MCF 10A (cell line): Measurements from ENCODE around the gene LDAH. TPM values are rescaled to one million over a fixed set of nuclear protein-coding genes. Genes with fewer than 3 reads are reported as not detected.

Experiments
- BruUV-seq: library from RNA; stranded (reverse); fragments of 400-500 nt; replicated peaks from 2 replicates; lab custom pipeline; 2021; lab: Mats Ljungman, UMichigan
- CTCF ChIA-PET: fragments of 300-600 bp; sonication (Branson Sonifier 250); formaldehyde crosslinking; extraction: SDS; loops from one replicate; lab custom pipeline; 2021; ENCODE audit warnings: antibody characterized with exemption, inconsistent platforms; lab: Yijun Ruan, JAX
- POLR2A ChIA-PET: fragments of 300-600, 350-650 bp; sonication (Branson Sonifier 250); formaldehyde crosslinking; extraction: SDS; loops from one replicate; lab custom pipeline; 2020; ENCODE audit warnings: antibody characterized with exemption, inconsistent platforms; lab: Yijun Ruan, JAX
- DNase-seq: peaks from one replicate; pipeline ENCODE4 v3.0.0-alpha.2; 2018; ENCODE audit not compliant: unreplicated experiment
- H3K27ac Mint-ChIP-seq: one replicate; pipeline ENCODE4 v1.8.0; 2022; ENCODE audit warnings: mild to moderate bottlenecking, low read depth, mixed read lengths; ENCODE audit not compliant: unreplicated experiment
- H3K27me3 Mint-ChIP-seq: one replicate; pipeline ENCODE4 v1.8.0; 2022; ENCODE audit warnings: mixed read lengths; ENCODE audit not compliant: insufficient read depth, unreplicated experiment
- H3K36me3 Mint-ChIP-seq: one replicate; pipeline ENCODE4 v1.8.0; 2022; ENCODE audit warnings: mild to moderate bottlenecking, moderate library complexity, mixed read lengths; ENCODE audit not compliant: insufficient read depth, unreplicated experiment
- H3K4me1 Mint-ChIP-seq: one replicate; pipeline ENCODE4 v1.8.0; 2022; ENCODE audit warnings: mixed read lengths; ENCODE audit not compliant: insufficient read depth, unreplicated experiment
- H3K4me3 Mint-ChIP-seq: one replicate; pipeline ENCODE4 v1.8.0; 2022; ENCODE audit warnings: mild to moderate bottlenecking, moderate library complexity, mixed read lengths; ENCODE audit not compliant: unreplicated experiment
- H3K9me3 Mint-ChIP-seq: one replicate; pipeline ENCODE4 v1.8.0; 2022; ENCODE audit warnings: mixed read lengths; ENCODE audit not compliant: unreplicated experiment
- CTCF ChIP-seq: fragments of 200-600 bp; IDR thresholded peaks from one replicate; pipeline ENCODE4 v1.8.0; 2022; ENCODE audit warnings: antibody characterized with exemption, mild to moderate bottlenecking; ENCODE audit not compliant: unreplicated experiment
- intact Hi-C: fragments of 100-400 bp; cut with micrococcal nuclease; formaldehyde crosslinking; loops from 2 replicates; pipeline ENCODE4 v1.14.1; 2022
- total RNA-seq: library from RNA; stranded (reverse); gene quantifications from 2 replicates; pipeline ENCODE4 v1.2.3, GENCODE V29; 2022

LDAH gene
- total RNA-seq, 1 experiment from 2014 or later: 17.0 TPM

DNA sequence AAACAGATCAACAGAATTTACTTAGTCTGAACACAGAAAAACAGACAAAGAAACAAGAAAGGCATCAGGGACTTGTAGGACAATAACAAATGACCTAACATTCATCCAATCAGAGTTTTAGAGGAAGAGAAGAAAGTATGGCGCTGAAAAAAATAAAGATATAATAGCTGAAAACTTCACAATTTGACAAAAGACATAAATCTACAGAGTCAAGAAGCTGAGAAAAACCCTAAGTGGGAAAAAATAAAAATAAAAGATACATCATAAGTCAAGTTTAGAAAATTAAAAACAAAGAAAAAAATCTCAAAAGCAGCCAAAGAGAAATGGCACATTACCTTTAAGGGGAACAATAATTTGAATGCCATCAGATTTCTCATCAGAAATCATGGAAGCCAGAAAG lies 7.7 kb downstream of the LDAH start:
- no peak overlapping the region for H3K4me3 Mint-ChIP-seq
- TF ChIP-seq CTCF: no peak
- no peaks in the 10 kb centered on the region for H3K9me3 Mint-ChIP-seq
- no peak overlapping the region for H3K27ac Mint-ChIP-seq
- BruUV-seq: no TSS peak
- CTCF ChIA-PET: interaction anchor here (1.3 kb wide), 1 partner anchor 33 kb away, joined by 3 read pairs; no protein-coding TSS in a partner anchor
- intact Hi-C loops: no loop called here
- POLR2A ChIA-PET: interaction anchor here (0.7 to 3.8 kb wide), 4 partner anchors 7 to 123 kb away, joined by 3 to 24 read pairs (median 6); partner anchors contain the start of gene LDAH
- H3K36me3 Mint-ChIP-seq: no peaks in the 10 kb centered on the region
- no peak for DNase-seq
- no peaks in the 10 kb centered on the region for H3K27me3 Mint-ChIP-seq
- H3K4me1 Mint-ChIP-seq: peaks cover 6% of the 10 kb centered on the region

DNA sequence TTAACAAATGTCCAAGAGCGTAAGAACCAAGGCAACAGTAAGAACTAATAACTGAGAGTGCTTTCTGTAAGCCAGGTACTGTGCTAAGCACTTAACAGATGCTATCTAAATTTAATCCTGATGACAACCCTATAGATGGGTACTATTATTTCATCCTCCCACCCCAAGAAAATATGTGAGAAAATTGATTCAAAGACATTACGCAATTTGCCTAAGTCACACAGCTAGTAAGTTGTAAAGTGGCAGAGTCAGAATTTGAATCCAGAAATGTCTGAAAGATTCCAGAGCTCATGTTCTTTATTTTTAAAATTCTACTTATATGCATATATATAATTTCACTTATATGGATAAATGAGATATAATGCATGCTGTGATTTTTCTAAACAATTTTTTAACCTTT lies 10.1 kb downstream of the LDAH start:
- CTCF ChIA-PET: interaction anchor here (0.6 to 1.6 kb wide), 2 partner anchors 33 to 151 kb away, joined by 3 read pairs; no protein-coding TSS in a partner anchor
- no peaks in the 10 kb centered on the region for H3K36me3 Mint-ChIP-seq
- no peaks in the 10 kb centered on the region for H3K9me3 Mint-ChIP-seq
- DNase-seq: no peak
- H3K4me3 Mint-ChIP-seq: no peak overlapping the region
- POLR2A ChIA-PET: interaction anchor here (1.5 to 3.8 kb wide), 2 partner anchors 9 to 10 kb away, joined by 3 to 24 read pairs; partner anchors contain the start of gene LDAH
- H3K27ac Mint-ChIP-seq: no peak overlapping the region
- no peaks in the 10 kb centered on the region for H3K27me3 Mint-ChIP-seq
- intact Hi-C loops: no loop called here
- no peaks in the 10 kb centered on the region for H3K4me1 Mint-ChIP-seq
- no TSS peak for BruUV-seq
- no peak for TF ChIP-seq CTCF

GRCh38 chr2:20806286-20806685 lies 16.6 kb downstream of the LDAH start:
- intact Hi-C loops: no loop called here
- H3K9me3 Mint-ChIP-seq: no peaks in the 10 kb centered on the region
- BruUV-seq: no TSS peak
- no peak overlapping the region for H3K4me3 Mint-ChIP-seq
- no peaks in the 10 kb centered on the region for H3K27me3 Mint-ChIP-seq
- DNase-seq: no peak
- POLR2A ChIA-PET: interaction anchor here (0.7 to 1.0 kb wide), 2 partner anchors 9 to 16 kb away, joined by 3 to 4 read pairs; no protein-coding TSS in a partner anchor
- TF ChIP-seq CTCF: no peak
- no peaks in the 10 kb centered on the region for H3K4me1 Mint-ChIP-seq
- no peak overlapping the region for H3K27ac Mint-ChIP-seq
- CTCF ChIA-PET: no interaction called here
- H3K36me3 Mint-ChIP-seq: no peaks in the 10 kb centered on the region

GRCh38 chr2:20803974-20804373 lies 18.9 kb downstream of the LDAH start:
- Mint-ChIP-seq H3K27ac (no peak overlapping the region), H3K4me1 (no peaks in the 10 kb centered on the region), H3K36me3 (peaks cover 8% of the 10 kb centered on the region), H3K4me3 (no peak overlapping the region), H3K27me3 (no peaks in the 10 kb centered on the region), H3K9me3 (no peaks in the 10 kb centered on the region)
- BruUV-seq: no TSS peak
- ChIA-PET POLR2A (interaction anchor here (0.7 to 3.0 kb wide), 3 partner anchors 9 to 34 kb away, joined by 3 to 11 read pairs (median 3); partner anchors contain the start of gene LDAH), CTCF (interaction anchor here (0.6 to 1.7 kb wide), 3 partner anchors 22 to 159 kb away, joined by 3 to 5 read pairs (median 4); partner anchors contain the start of gene HS1BP3)
- TF ChIP-seq CTCF: no peak
- intact Hi-C loops: no loop called here
- no peak for DNase-seq
